GM19455 (cell line): Measurements from ENCODE around the gene LSM14B.
A peak's percentile ranks its signal among the peaks of the same experiment; 100 is the strongest.
"Not testable (repeated sequence)": the region's sequence is repeated elsewhere in the genome, so short reads cannot be mapped to it uniquely, and the experiment has no call there.

Experiments
- ATAC-seq: cut with Tn5 transposase; IDR thresholded peaks from one replicate; pipeline ENCODE4 v1.9.1; 2021; ENCODE audit not compliant: unreplicated experiment

The LSM14B gene

DNA sequence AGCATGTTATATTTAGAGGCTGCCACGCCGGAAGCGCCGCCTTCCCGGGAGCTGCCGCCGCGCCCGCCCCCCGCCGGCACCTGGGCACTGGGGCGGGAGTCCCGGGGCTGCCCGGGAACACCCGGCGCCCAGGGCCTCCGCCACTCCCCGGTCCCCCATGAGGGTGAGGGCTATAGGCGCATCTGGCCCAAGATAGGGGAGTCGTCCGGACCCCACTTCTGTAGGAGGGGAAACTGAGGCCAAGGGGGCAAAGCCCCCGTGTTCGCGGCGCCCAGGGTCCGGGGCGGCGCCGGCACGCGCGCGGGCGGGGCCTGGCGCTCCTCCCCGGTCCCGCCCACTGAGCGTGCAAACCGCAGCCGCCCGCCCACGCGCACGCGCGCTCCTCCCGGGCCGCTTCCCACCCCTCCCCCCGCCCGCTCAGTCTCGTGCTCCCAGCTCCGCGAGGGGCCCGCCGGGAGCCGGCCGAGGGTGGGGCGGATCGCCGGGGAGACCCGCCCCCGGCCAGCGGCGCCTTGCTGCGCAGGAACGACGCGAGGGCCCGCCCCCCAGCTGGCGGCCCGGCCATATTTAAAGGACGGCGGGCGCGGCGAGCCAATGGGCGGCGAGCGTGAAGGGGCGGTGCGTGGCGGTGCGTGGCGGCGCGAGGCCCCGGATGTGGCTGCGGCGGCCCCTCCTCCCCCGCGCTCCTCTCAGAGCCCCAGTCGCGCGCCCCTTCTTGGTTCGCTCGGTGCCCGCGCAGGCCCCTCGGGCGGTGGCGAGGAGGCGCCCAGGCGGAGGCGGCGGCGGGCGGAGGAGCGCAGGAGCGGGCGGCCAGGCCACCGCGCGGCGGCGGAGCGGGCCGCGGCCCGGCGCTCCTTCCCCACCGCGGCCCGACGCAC is at the start of gene LSM14B:
LSM14B (plus strand) TSS at position 700 of the 878 bp plus-strand sequence. CDS start 192 bp downstream, outside the sequence.
- peak; percentile 66 for ATAC-seq

DNA sequence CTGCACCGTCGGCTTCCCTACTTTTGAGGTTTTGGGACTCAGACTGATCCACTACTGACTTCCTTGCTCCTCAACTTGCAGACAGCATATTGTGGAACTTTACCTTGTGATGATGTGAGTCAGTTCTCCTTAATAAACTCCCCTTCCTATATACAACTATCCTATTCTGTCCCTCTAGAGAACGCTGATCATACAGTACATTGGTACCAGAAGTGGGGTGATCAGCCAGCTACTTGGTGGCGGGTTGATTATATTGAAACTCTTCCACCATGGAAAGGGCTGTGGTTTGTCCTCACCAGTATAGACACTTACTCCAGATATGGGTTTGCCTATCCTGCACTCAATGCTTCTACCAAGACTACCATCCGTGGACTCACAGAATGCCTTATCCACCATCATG is 49.0 kb upstream of the LSM14B start:
- ATAC-seq = no peak

DNA sequence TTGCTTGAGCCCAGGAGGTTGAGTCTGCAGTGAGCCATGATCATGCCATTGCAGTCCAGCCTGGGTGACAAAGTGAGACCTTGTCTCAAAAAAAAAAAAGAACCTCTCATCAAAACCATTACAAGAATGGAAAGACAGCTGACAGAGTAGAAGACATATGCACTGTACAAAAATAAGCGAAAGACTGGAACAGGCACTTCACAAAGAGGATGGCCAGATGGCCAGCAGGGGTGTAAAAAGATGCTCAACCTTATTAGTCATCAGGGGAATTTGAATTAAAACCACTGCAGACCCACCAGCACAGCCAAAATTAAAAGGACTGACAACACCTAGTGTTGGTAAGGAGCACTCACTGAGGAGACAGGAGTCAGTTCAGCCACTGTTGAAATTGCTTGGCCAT is 43.1 kb upstream of the LSM14B start:
- ATAC-seq = no peak

DNA sequence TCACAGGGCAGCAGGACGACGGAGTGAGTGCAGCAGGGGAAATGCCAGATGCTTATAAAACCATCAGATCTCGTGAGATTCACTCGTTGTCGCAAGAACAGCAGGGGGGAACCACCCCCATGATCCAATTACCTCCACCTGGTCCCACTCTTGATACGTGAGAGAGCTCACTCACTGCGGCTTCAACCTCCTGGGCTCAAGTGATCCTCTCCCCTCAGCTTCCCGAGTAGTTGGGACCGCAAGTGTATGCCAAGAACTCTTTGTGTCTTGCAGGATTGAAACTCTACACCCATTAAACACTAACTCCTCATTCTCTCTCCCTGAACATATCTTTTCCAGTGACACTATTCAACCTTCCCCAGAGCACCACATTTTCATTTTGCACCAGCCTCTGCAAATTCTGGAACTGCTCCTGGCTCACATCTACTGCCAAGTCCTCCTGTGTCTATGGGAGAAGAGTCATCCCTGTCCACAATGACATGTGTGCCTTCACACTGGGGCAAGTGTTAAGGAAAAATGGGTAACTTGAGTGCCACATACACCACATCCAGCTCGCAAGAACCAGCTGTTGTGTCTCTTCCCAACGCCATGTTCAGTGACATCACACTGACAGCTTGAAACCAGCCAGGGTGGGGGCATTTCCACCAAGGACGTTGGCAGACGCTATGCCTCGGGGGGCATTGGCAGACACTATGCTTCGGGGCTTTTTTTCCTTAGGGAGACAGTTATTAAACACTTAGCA is 41.9 kb upstream of the LSM14B start:
- ATAC-seq = no peak

DNA sequence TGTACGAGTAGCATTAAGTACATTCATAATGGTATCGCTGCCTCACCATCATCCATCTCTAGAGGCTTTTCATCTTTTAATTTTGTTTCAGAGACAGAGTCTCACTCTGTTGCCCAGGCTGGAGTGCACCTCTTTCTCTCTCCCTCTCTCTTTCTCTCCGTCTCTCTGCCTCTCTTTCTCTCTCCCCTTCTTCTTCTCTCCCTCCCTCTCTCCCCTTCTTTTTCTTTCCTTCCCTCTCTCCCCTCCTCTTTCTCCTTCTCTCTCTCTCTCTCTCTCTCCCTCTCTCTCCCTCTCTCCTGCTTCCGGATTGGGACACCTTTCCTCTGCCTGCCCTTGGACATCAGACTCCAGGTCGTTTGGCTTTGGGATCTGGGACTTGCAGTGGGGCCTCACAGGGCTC is 39.0 kb upstream of the LSM14B start:
- ATAC-seq = no peak

DNA sequence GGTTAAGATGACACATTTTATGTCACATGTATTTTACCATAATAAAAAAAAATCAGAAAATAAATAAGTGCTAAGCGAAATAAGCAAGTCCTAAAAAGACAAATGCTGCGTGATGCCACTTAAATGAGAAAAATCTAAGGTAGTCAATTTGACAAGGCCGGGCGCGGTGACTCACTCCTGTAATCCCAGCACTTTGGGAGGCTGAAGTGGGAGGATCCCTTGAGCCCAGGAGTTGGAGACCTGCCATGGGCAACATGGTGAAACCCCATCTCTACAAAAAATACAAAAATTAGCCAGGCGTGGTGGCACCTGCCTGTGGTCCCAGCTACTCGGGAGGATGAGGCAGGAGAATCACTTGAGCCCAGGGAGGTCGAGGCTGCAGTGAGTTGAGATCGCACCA is 38.1 kb upstream of the LSM14B start:
- ATAC-seq = not testable (repeated sequence)

DNA sequence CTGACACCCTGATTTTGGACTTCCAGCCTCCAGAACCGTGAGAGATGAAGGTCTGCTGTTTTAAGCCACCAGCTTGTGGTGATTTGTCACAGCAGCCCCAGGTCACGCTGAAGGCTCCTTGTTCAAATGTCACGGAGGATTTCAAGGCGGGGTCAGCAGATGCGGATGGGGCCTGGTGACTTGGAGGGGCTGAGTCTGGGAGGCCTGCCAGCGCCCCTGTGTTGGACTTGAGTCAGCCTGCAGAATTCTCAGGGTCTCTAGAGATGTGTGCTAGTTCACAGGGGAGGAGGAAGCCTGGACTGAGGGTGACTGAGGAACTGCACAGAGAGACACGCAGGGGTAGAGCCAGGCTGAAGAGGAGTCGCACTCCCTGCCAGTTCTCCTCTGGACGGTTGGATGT is 37.1 kb upstream of the LSM14B start:
- ATAC-seq = no peak

DNA sequence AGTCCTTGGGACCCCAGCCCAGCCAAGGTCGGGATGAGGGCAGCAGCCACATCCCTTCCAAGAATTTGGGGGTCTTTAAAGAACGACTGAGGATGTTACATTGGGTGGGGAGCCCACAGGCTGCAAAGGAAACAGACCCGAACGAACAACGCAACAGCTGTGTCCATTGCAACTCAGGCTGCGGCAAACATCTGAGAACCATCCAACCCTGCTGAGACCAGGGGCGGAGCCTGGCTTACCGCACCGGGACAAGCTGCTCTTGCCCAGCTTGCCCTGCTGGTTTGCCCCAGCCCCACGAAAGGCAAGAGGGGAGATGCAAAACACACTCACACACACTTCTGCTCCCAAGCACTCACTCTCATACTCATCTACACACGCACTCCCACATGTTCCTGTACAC is 35.0 kb upstream of the LSM14B start:
- no peak for ATAC-seq

DNA sequence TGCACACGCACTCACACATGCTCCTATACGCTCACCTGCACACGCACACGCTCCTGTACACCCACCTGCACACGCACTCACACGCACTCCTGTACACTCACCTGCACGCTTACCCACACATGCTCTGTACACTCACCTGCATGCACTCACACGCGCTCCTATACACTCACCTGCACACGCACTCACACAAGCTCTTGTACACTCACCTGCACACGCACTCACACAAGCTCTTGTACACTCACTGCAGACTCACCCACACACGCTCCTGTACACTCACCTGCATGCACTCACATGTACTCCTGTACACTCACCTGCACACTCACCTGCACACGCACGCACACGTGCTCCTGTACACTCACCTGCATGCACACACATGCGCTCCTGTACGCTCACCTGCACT is 34.6 kb upstream of the LSM14B start:
- no peak for ATAC-seq

DNA sequence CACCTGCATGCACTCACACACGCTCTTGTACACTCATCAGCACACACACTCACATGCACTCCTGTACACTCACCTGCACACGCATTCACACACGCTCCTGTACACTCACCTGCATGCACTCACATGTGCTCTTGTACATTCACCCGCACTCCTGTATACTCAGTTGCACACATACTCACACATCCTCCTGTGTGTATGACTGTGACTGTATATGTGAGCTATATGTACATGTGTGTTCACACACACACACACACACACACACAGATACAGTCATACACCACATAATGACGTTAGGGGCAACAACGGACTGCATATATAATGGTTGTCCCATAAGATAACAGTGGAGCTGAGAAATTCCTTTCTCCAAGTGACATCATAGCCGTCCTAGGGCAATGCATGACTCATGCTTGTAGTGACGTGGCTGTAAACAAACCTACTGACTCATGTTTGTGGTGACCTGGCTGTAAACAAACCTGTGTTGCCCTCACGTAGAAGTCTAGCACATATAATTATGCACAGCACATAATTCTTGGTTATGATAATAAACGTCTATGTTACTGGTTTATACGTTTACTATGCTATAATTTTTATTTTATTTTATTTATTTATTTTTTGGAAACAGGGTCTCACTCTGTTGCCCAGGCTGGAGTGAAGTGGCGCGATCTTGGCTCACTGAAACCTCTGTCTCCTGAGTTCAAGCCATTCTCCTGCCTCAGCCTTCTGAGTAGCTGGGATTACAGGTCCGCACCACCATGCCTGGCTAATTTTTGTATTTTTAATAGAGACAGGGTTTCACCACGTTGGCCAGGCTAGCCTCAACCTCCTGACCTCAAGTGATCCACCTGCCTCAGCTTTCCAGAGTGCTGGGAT is 33.8 kb upstream of the LSM14B start:
- ATAC-seq = no peak

DNA sequence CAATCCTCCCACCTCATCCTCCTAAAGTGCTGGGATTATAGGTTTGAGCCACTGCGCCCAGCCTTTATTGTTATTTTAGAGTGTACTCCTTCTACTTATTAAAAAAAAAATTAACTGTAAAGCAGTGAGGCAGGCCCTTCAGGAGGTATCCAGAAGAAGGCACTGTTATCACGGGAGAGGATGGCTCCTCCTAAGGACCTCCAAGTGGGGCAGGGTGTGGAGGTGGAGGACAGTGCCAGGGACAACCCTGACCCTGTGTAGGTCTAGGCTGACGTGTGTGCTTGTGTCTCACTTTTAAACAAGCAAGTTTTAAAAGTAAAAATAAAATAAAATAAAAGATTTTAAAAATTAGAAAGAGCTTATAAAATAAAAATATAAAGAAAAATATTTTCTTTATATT is 32.9 kb upstream of the LSM14B start:
- no peak for ATAC-seq

DNA sequence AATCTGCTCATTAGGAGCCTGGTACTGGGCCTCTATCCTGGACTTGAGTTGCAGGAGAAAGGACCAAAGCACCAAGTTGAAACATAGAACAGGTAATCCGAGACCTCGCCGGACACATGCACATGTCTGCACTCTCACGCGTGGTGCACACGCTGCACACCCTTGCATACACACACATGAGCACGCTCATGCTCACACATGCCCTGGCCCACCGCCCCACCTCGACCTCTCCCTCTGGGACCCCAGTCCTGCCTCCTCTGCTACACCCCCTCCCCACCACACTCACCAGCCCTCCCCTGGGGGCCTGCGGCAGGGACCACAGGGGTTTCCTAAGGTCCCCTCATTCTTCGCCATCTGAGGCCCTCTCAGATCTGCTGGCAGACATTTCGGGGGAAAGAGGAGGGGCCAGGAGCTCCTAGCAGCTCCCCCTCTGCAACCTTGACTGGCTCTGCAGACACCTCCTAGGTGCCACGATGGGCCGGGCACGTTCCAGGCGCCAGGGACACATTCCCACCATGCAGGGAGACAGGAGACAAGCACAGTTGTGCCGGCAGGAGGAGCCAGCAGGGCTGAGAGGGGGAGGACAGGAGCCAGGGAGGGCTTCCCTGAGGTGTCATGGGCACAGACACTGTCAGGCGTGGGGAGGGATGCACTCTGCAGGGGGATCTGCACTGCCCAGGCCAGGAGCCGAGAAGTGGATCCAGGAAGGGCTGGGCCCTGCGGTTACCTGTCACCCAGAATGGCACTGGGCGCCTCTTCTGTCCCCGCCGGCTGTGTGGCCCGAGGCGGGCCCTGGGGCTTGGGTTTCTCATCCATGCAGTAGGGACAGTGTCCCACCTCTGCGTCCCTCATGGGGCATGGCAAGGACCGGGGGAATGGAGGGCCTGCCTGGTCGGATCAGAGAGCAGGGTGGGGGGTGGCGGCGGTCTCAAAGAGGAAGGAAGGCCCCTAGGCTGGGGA is 25.6 kb upstream of the LSM14B start:
- no peak for ATAC-seq

DNA sequence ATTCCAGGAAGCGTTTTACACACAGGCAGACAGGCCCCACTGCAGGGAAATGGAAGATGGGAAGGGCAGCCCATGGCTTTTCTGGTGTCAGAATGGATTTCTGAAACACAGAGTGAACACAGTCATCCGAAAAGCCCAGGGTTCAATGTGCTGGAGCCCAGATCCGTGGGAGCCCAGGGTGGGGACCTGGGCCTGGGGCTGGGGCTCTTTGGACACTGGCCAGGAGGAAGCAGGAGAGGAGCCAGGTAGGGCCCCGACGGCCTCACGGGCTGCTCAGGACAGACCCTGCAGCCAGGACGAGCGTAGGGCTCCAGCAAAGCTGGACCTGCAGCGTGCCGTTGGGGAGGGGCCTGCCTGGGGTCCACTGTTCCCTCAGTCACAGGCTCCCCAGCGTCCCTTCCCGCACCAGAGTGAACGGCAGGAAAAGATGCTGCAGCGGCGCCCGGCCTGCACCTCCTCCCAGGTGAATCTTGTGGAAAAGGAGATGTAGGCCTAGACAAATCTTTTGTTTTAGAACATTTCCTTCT is 24.3 kb upstream of the LSM14B start:
- ATAC-seq = no peak

DNA sequence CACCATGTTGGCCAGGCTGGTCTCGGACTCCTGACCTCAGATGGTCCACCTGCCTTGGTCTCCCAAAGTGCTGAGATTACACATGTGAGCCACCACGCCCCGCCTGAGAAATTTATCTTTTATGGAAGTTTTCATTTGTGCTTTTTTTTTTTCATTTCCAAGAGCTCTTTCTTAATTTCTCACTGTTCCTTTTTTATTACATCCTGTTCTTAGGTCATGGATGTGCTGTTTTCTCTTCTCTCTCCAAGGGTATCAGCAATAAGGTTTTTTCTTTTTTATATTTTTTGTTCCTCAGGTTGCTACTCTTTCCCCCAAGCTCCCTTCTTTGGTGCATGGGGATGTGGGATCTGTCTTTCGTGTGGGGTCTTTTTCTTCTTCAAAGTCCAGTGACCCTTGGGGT is 21.2 kb upstream of the LSM14B start:
- no peak for ATAC-seq

DNA sequence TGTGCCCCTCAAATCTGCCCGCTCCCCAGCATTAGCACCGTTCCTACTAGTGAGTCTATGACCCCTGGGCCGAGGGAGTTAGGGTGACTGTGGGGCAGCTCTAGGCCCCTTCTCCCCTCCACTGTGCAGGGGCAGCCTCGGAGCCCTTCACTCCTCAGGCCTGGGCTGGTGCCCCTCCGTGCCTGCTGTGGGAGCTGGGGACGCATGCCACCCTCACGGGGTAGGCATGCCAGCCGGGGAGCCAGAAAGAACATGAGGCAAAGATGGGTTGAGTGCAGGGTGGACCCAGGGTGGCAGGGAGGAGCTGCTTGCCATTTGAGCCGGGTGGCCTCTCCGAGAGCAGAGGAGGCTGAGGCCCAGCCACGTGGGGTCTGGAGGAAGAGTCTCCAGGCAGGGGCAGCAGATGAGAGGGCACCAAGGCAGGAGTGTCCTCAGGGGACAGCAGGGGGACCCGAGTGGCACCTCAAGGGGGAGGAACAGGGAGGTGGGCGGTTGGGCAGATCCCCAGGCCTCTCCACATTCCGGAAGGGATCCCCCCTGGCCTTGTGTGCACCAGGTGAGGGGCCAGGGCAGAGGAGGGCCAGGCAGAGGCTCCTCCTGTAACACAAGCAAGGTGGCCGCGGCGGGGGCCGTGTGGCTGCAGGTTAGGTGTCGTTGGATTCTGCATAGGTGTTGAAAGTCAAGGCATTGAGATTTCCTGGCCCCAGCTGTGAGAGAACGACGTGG is 18.6 kb upstream of the LSM14B start:
- ATAC-seq = no peak

DNA sequence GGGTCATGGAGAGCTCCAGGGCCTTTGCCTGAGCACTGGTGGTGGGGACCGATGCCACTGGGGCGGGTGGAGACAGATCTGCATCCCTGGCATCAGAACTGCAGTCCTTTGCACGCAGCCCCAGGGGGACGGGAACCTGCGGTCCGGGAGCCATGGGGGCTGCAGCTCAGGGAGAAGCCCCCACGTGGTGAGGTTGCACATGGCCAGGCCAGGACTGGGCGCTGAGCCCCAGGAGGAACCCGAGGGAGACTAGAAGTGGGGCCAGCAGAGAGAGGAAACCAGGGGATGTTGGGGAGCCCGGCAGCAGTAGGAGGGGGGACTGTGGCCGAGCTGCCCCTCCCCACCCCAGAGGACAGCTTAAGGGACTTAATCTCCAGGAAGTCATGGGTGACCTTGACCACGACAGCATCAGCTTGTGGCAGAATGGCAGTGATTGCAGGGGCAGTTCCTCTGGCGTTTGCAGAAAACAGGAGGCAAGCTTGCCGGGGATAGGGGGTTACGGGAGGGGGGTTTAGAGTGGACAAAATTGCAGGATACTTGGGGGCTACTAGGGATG is 18.0 kb upstream of the LSM14B start:
- no peak for ATAC-seq

DNA sequence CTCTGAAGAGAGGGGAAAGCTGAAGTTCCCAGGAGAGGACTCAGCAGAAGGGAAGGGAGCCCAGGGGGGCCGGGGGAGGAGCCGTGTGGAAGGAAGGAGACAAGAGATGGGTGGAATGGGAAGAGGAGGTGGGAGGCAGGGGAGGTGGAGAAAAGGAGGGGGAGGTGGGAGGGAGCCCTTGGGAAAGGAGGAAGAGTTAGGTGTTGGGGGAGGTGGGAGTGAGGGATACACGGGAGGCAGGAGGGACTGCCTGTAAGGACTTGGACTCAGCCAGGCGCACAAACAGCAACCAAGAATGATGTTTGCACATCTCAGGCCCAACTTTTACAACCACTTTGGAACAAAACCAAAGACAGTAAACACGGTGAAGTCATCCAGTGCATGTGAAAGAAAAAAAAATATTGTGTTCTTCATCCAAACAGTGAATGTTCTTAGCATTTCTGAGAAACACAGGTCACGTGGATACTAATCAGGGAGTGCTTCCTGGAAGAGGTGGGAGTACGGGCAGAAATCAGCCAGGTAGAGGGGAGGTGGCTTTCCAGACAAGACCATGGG is 17.4 kb upstream of the LSM14B start:
- ATAC-seq = no peak

DNA sequence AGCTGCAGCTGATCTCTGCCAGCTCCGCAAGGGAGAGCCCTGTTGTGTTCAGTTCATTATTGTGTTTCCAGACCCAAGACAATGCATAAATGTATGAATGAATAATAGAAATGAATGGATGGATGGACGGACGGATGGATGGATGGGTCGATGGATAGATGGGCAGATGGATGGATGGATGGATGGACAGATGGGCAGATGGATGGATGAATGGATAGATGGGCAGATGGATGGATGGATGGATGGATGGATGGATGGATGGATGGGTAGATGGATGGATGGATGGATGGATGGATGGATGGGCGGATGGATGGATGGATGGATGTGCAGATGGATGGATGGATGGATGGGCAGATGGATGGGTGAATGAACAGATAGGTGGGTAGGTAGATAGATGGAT is 16.7 kb upstream of the LSM14B start:
- no peak for ATAC-seq

DNA sequence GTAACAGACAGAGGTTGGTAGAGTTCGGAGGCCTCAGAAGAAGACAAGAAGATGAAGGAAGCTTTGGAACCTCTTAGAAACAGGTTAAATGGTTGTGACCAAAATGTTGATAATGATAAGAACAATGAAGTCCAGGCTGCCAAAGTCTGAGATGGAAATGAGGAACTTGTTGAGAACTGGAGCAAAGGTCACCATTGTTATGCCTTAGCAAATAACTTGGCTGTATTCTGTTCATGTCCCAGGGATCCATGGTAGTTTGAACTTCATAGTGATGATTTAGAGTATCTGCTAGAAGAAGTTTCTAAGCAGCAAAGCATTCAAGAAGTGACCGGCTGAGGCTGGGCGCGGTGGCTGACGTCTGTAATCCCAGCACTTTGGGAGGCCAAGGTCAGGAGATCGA is 11.1 kb upstream of the LSM14B start:
- ATAC-seq = no peak
